CD4-positive, alpha-beta T cell (primary cell): Measurements from ENCODE around the gene TIRAP. TPM values are rescaled to one million over a fixed set of nuclear protein-coding genes. Genes with fewer than 3 reads are reported as not detected.
A peak's percentile ranks its signal among the peaks of the same experiment; 100 is the strongest.
"Not testable (repeated sequence)": the region's sequence is repeated elsewhere in the genome, so short reads cannot be mapped to it uniquely, and the experiment has no call there.

Experiments
- ATAC-seq: fragments of 200-7000 bp; cut with Tn5 transposase; one replicate; pipeline ENCODE4 v1.10.0; 2022; ENCODE audit warnings: mild to moderate bottlenecking; ENCODE audit not compliant: poor library complexity
- CTCF ChIA-PET: fragments of 350-600 bp; sonication (Branson Sonifier 250); formaldehyde crosslinking; loops from one replicate; lab custom pipeline; 2021; ENCODE audit warnings: antibody characterized with exemption, inconsistent platforms; lab: Charles Lee
- POLR2A ChIA-PET: fragments of 350-600 bp; sonication (Branson Sonifier 250); formaldehyde crosslinking; loops from one replicate; lab custom pipeline; 2021; ENCODE audit warnings: antibody characterized with exemption, inconsistent platforms; lab: Charles Lee
- DNase-seq, 14 experiments: peaks; one replicate each; pipeline ENCODE4 v3.0.0-alpha.2; 2013 to 2020; ENCODE audit warnings: mixed read lengths in 2 of 14
- H3K27ac ChIP-seq, 2 donors: one replicate each; pipeline versions ENCODE4 v1.5.1 to v1.7.0; 2013; ENCODE audit warnings: low read length in 2 of 2, low read depth in 1 of 2, mild to moderate bottlenecking in 1 of 2
- H3K27me3 ChIP-seq, 2 experiments: 1 replicate in 1 of 2; 2 replicates in 1 of 2; pipeline versions ENCODE4 v1.6.1 to v1.7.0; 2013; ENCODE audit warnings: low read length in 2 of 2, control low read depth in 1 of 2, mild to moderate bottlenecking in 1 of 2, moderate library complexity in 1 of 2; ENCODE audit not compliant: insufficient read depth in 2 of 2, control insufficient read depth in 1 of 2
- H3K36me3 ChIP-seq: one replicate; pipeline ENCODE4 v1.6.1; 2013; ENCODE audit warnings: low read length, control low read depth; ENCODE audit not compliant: insufficient read depth
- H3K4me1 ChIP-seq: one replicate; pipeline ENCODE4 v1.6.1; 2013; ENCODE audit warnings: low read length, control low read depth; ENCODE audit not compliant: insufficient read depth
- H3K4me3 ChIP-seq: one replicate; pipeline ENCODE4 v1.5.1; 2013; ENCODE audit warnings: mild to moderate bottlenecking, low read length, moderate library complexity
- H3K9me3 ChIP-seq, 2 experiments: 1 replicate in 1 of 2; 2 replicates in 1 of 2; pipeline versions ENCODE4 v1.6.1 to v1.7.0; 2013; ENCODE audit warnings: low read length in 2 of 2, mild to moderate bottlenecking in 2 of 2, control low read depth in 1 of 2, moderate library complexity in 1 of 2; ENCODE audit not compliant: control insufficient read depth in 1 of 2, insufficient read depth in 1 of 2
- H3K27ac Mint-ChIP-seq: one replicate; pipeline ENCODE4 v1.8.0; 2020; ENCODE audit warnings: mixed read lengths
- H3K27me3 Mint-ChIP-seq: one replicate; pipeline ENCODE4 v1.8.0; 2021; ENCODE audit warnings: mixed read lengths
- H3K36me3 Mint-ChIP-seq: one replicate; pipeline ENCODE4 v1.8.0; 2021; ENCODE audit warnings: low read depth, mixed read lengths
- H3K4me1 Mint-ChIP-seq: one replicate; pipeline ENCODE4 v1.8.0; 2021; ENCODE audit warnings: low read depth, mixed read lengths
- H3K4me3 Mint-ChIP-seq: one replicate; pipeline ENCODE4 v1.8.0; 2020; ENCODE audit warnings: mild to moderate bottlenecking, mixed read lengths
- H3K9me3 Mint-ChIP-seq: one replicate; pipeline ENCODE4 v1.8.0; 2020; ENCODE audit warnings: mixed read lengths
- CTCF ChIP-seq: fragments of 200-600 bp; IDR thresholded peaks from one replicate; pipeline ENCODE4 v1.8.0; 2022; ENCODE audit warnings: antibody characterized with exemption, mild to moderate bottlenecking
- intact Hi-C, 2 experiments: fragments of 100-400 bp; cut with DNase I in 1 of 2; cut with micrococcal nuclease in 1 of 2; formaldehyde crosslinking; loops; one replicate each; pipeline versions ENCODE4 v1.15.1 to v1.9.0; 2023 to 2025; cut with DNase I, micrococcal nuclease
- total RNA-seq, 174 experiments: library from RNA in 2 of 174; stranded (reverse) in 2 of 174; gene quantifications; one replicate each; pipeline ENCODE4 v1.2.3 and lab custom pipeline; 2021 to 2026

Gene TIRAP
- total RNA-seq, 2 experiments from 2014 or later, result 7.7 to 7.9 TPM

GRCh38 chr11:126308271-126308671, 25.4 kb downstream of the TIRAP start:
- ATAC-seq, result no peak
- ChIA-PET CTCF (no interaction called here), POLR2A (no interaction called here)
- H3K4me1 ChIP-seq, result peaks cover 42% of the 10 kb centered on the region
- Mint-ChIP-seq H3K9me3 (no peaks in the 10 kb centered on the region), H3K27ac (no peak overlapping the region), H3K27me3 (no peaks in the 10 kb centered on the region), H3K36me3 (peaks cover 72% of the 10 kb centered on the region), H3K4me3 (no peak overlapping the region), H3K4me1 (peaks cover 57% of the 10 kb centered on the region)
- no peak for DNase-seq
- TF ChIP-seq CTCF, result no peak
- intact Hi-C loops, result no loop called here
- H3K27ac ChIP-seq, result no peak overlapping the region
- peaks cover 43% of the 10 kb centered on the region for H3K36me3 ChIP-seq
- no peaks in the 10 kb centered on the region for H3K9me3 ChIP-seq
- H3K27me3 ChIP-seq, result no peaks in the 10 kb centered on the region
- no peak overlapping the region for H3K4me3 ChIP-seq

- intact Hi-C loops, H3K27me3 Mint-ChIP-seq, H3K9me3 Mint-ChIP-seq, POLR2A ChIA-PET, H3K9me3 ChIP-seq, H3K4me3 ChIP-seq, ATAC-seq, CTCF ChIA-PET, H3K4me3 Mint-ChIP-seq, H3K27ac Mint-ChIP-seq, H3K27me3 ChIP-seq, H3K27ac ChIP-seq, DNase-seq: not testable (repeated sequence)
- Histone ChIP-seq H3K36me3 (peaks cover 48% of the 10 kb centered on the region), H3K4me1 (peaks cover 37% of the 10 kb centered on the region)
- peaks cover 72% of the 10 kb centered on the region for H3K36me3 Mint-ChIP-seq
- peaks cover 56% of the 10 kb centered on the region for H3K4me1 Mint-ChIP-seq
Observed at GRCh38 chr11:126308771-126309170, 25.9 kb downstream of the TIRAP start.

GRCh38 chr11:126310200-126310991, 27.5 kb downstream of the TIRAP start:
- peak; percentile 30 to 72 (median 45) for DNase-seq
- peaks cover 75% of the 10 kb centered on the region for H3K36me3 Mint-ChIP-seq
- Histone ChIP-seq H3K27ac (no peak overlapping the region), H3K27me3 (no peaks in the 10 kb centered on the region), H3K4me3 (no peak overlapping the region), H3K4me1 (peaks cover 22% of the 10 kb centered on the region), H3K9me3 (no peaks in the 10 kb centered on the region), H3K36me3 (peaks cover 56% of the 10 kb centered on the region)
- CTCF ChIA-PET, result interaction anchor here (0.8 to 2.5 kb wide), 6 partner anchors 8 to 170 kb away, joined by 3 to 12 read pairs (median 6); no protein-coding TSS in a partner anchor
- H3K9me3 Mint-ChIP-seq, result no peaks in the 10 kb centered on the region
- peak; percentile 55 for ATAC-seq
- H3K27ac Mint-ChIP-seq, result peak overlapping the region; percentile 29
- intact Hi-C loops, result loop anchor here (1.0 to 10.0 kb wide), 2 partner anchors 170 to 684 kb away; no protein-coding TSS in a partner anchor
- peaks cover 45% of the 10 kb centered on the region for H3K4me1 Mint-ChIP-seq
- no peak overlapping the region for H3K4me3 Mint-ChIP-seq
- POLR2A ChIA-PET, result interaction anchor here (1.3 kb wide), 1 partner anchor 170 kb away, joined by 3 read pairs; no protein-coding TSS in a partner anchor
- peak; percentile 83 for TF ChIP-seq CTCF
- H3K27me3 Mint-ChIP-seq, result no peaks in the 10 kb centered on the region
